Smooth muscle cell (in vitro differentiated cells): ENCODE results near the gene NOL11. TPM values are rescaled to one million over a fixed set of nuclear protein-coding genes. Genes with fewer than 3 reads are reported as not detected.
"Not testable (repeated sequence)": the region's sequence is repeated elsewhere in the genome, so short reads cannot be mapped to it uniquely, and the experiment has no call there.

Source experiments
- DNase-seq: peaks from one replicate; lab custom pipeline; 2025; ENCODE audit not compliant: unreplicated experiment; lab: John Stamatoyannopoulos, UW
- H2AFZ ChIP-seq: fragments of 200-600 bp; sonication (generic); 2 replicates; pipeline ENCODE4 v1.6.0; 2016; ENCODE audit warnings: antibody characterized with exemption, low read depth, mild to moderate bottlenecking
- H3F3A ChIP-seq: fragments of 200-600 bp; sonication (generic); 2 replicates; pipeline ENCODE4 v1.6.0; 2017; ENCODE audit warnings: antibody characterized with exemption, low read depth
- H3K27ac ChIP-seq: fragments of 200-600 bp; sonication (generic); 2 replicates; pipeline ENCODE4 v1.5.1; 2016; ENCODE audit warnings: low read depth, mild to moderate bottlenecking
- H3K27me3 ChIP-seq: fragments of 200-600 bp; sonication (generic); 2 replicates; pipeline ENCODE4 v1.6.1; 2016; ENCODE audit warnings: low read depth, mild to moderate bottlenecking
- H3K36me3 ChIP-seq: fragments of 200-600 bp; sonication (generic); 2 replicates; pipeline ENCODE4 v1.5.1; 2016; ENCODE audit warnings: low read depth
- H3K4me1 ChIP-seq: fragments of 200-600 bp; sonication (generic); 2 replicates; pipeline ENCODE4 v1.5.1; 2016; ENCODE audit warnings: low read depth
- H3K4me2 ChIP-seq: fragments of 200-600 bp; sonication (generic); 2 replicates; pipeline ENCODE4 v1.6.0; 2016; ENCODE audit warnings: mild to moderate bottlenecking
- H3K4me3 ChIP-seq: fragments of 200-600 bp; sonication (generic); 2 replicates; pipeline ENCODE4 v1.5.1; 2016; ENCODE audit warnings: mild to moderate bottlenecking
- H3K79me2 ChIP-seq: fragments of 200-600 bp; sonication (generic); 2 replicates; pipeline ENCODE4 v1.6.0; 2016; ENCODE audit warnings: low read depth, mild to moderate bottlenecking
- H3K9ac ChIP-seq: fragments of 200-600 bp; sonication (generic); 2 replicates; pipeline ENCODE4 v1.6.0; 2016; ENCODE audit warnings: low read depth
- H3K9me3 ChIP-seq: fragments of 200-600 bp; sonication (generic); replicated peaks from 2 replicates; pipeline ENCODE4 v1.5.1; 2016; ENCODE audit warnings: low read depth
- H4K20me1 ChIP-seq: fragments of 200-600 bp; sonication (generic); 2 replicates; pipeline ENCODE4 v1.6.0; 2016; ENCODE audit warnings: low read depth
- WGBS: methylation state at CpG from one replicate; pipeline ENCODE4 v1.1.7; 2016; ENCODE audit warnings: low lambda C conversion rate; 5-methylcytosine and 5-hydroxymethylcytosine counted together
- polyA plus RNA-seq: library from polyadenylated mRNA; unstranded; fragments of >200 nt; fragmentation: Nextera tagmentation; extraction: Ambion mirVana; gene quantifications from 2 replicates; pipeline ENCODE4 v1.2.1, GENCODE V29; 2016
- total RNA-seq: library from RNA; depleted of rRNA; stranded (reverse); fragments of >200 nt; gene quantifications from 2 replicates; pipeline ENCODE4 v1.2.3, GENCODE V29; 2014
- TF ChIP-seq, protein P1 (sequence below): fragments of 200-600 bp; sonication (generic); IDR thresholded peaks from 2 replicates; pipeline ENCODE4 v1.5.1; 2017; ENCODE audit warnings: borderline replicate concordance, mild to moderate bottlenecking, antibody characterized with exemption; ENCODE audit not compliant: insufficient read depth, poor library complexity, severe bottlenecking

Gene NOL11
- total and polyA plus RNA-seq, 2 experiments from 2014 or later = 20.7 to 50.1 TPM

- Histone ChIP-seq H4K20me1 (no peaks in the 10 kb centered on the region), H3K9ac (no peak overlapping the region), H2AFZ (no peak overlapping the region), H3K79me2 (no peaks in the 10 kb centered on the region), H3K27me3 (no peaks in the 10 kb centered on the region), H3K4me2 (no peak overlapping the region), H3F3A (no peaks in the 10 kb centered on the region), H3K27ac (no peak overlapping the region), H3K36me3 (peaks cover under 1% of the 10 kb centered on the region), H3K4me3 (no peak overlapping the region), H3K4me1 (no peaks in the 10 kb centered on the region), H3K9me3 (no peaks in the 10 kb centered on the region)
- no peak for DNase-seq
- TF ChIP-seq, protein P1, sequence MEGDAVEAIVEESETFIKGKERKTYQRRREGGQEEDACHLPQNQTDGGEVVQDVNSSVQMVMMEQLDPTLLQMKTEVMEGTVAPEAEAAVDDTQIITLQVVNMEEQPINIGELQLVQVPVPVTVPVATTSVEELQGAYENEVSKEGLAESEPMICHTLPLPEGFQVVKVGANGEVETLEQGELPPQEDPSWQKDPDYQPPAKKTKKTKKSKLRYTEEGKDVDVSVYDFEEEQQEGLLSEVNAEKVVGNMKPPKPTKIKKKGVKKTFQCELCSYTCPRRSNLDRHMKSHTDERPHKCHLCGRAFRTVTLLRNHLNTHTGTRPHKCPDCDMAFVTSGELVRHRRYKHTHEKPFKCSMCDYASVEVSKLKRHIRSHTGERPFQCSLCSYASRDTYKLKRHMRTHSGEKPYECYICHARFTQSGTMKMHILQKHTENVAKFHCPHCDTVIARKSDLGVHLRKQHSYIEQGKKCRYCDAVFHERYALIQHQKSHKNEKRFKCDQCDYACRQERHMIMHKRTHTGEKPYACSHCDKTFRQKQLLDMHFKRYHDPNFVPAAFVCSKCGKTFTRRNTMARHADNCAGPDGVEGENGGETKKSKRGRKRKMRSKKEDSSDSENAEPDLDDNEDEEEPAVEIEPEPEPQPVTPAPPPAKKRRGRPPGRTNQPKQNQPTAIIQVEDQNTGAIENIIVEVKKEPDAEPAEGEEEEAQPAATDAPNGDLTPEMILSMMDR = no peak
- 95% methylated on average over 5 of the region's 5 CpGs for WGBS
Measured at GRCh38 chr17:67754001-67754400, 36.3 kb downstream of the NOL11 start.

DNA sequence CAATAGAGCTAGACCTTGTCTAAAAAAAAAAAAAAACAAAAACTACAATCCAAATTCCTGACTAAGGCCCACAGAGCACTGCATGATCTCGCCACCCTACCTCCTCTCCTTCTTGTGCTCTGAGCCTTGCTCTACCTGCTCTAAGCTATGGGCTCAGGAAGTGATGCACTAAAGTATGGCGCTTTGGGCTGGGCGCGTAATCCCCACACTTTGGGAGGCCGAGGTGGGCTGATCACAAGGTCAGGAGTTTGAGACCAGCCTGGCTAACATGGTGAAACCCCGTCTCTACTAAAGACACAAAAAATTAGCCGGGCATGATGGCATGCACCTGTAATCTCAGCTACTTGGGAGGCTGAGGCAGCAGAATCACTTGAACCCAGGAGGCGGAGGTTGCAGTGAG lies 37.0 kb downstream of the NOL11 start:
- H3K36me3 ChIP-seq, H3K27ac ChIP-seq, H3K4me1 ChIP-seq, H3K79me2 ChIP-seq, H3K9ac ChIP-seq, H3K27me3 ChIP-seq, DNase-seq, H2AFZ ChIP-seq, H3K9me3 ChIP-seq, H3K4me2 ChIP-seq, H4K20me1 ChIP-seq, H3F3A ChIP-seq, H3K4me3 ChIP-seq: not testable (repeated sequence)
- 96% methylated on average over 8 of the region's 8 CpGs for WGBS

GRCh38 chr17:67756766-67757165 lies 39.0 kb downstream of the NOL11 start:
- not testable (repeated sequence) for H3K9ac ChIP-seq, H2AFZ ChIP-seq, H3K27ac ChIP-seq, H3K4me1 ChIP-seq, H3K4me3 ChIP-seq, H3K36me3 ChIP-seq, DNase-seq, H3K79me2 ChIP-seq, H3K27me3 ChIP-seq, H3K9me3 ChIP-seq, H3K4me2 ChIP-seq, H4K20me1 ChIP-seq, H3F3A ChIP-seq
- 99% methylated on average over 9 of the region's 9 CpGs for WGBS

DNA sequence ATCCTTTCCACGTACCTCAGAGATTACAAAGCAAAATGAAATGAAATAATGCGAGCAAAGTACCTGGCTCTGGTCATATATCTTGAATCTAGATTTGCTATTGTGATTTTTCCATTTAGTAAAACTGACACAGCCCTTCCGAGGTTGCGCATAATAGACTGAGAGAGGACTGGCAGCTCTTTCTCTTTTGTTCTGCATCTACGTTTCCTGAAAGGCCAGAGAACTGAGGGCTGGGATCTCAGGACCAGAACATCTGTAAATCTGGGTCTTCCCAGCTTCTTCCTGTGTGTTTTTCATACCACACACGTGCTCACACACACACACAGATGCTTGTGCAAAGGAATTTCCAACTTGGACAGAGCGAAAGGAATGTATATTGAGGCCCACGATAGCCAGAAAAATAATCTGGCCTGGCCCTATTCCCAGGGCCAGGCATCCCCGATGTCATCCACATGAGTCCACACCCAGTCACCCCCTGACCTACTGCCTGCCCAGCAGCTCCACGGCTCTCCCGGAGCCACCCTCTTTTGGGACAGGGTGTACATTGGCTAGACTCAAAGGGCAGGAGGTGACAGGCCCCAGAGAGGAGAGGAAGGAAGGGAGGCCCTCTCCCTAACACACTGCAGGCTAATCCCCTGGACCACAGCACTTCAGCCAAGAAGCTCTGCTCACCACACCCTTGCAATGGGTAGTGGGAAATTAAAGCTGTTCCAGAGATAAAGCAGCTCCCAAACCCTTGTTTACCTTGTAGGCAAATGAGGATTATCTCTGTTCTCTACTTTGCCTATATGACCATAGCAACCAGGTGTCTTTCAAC lies 41.8 kb downstream of the NOL11 start:
- H3K27me3 ChIP-seq = no peaks in the 10 kb centered on the region
- no peak overlapping the region for H3K4me3 ChIP-seq
- H3F3A ChIP-seq = no peaks in the 10 kb centered on the region
- H3K36me3 ChIP-seq = no peaks in the 10 kb centered on the region
- DNase-seq = no peak
- no peaks in the 10 kb centered on the region for H3K9me3 ChIP-seq
- no peak overlapping the region for H3K9ac ChIP-seq
- WGBS = 85% methylated on average over 11 of the region's 11 CpGs
- no peaks in the 10 kb centered on the region for H3K79me2 ChIP-seq
- H3K4me1 ChIP-seq = no peaks in the 10 kb centered on the region
- no peaks in the 10 kb centered on the region for H4K20me1 ChIP-seq
- H3K27ac ChIP-seq = no peak overlapping the region
- H3K4me2 ChIP-seq = no peak overlapping the region
- TF ChIP-seq, protein P1 = no peak
- H2AFZ ChIP-seq = no peak overlapping the region
